ENCODE data around the gene CTNNBL1. TPM values are rescaled to one million over a fixed set of nuclear protein-coding genes. Genes with fewer than 3 reads are reported as not detected.
A peak's percentile ranks its signal among the peaks of the same experiment; 100 is the strongest.

The CTNNBL1 gene
- total RNA-seq, 1 donor from 2014 or later = 23.4 TPM

DNA sequence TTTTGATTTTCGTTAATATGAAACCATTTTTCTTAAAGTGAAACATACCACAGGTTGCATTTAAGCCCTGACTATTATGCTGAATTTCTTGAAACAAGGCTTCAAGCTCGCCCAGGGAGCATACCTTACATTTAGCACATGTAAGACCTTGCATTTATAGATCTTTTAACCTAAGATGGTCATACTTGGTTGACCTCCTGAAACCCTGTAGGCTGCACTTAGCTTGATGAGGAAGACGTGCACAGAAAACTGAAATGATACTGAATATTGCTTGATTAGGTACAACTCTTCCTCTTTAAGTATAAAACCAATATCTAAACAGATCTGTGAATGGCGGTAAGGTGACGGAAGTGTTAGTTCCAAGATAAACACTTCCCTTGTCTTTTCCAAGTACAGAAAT is 82.2 kb downstream of the CTNNBL1 start:
- DNase-seq (ENCODE audit: low read depth in 2 of 2) = no peak

DNA sequence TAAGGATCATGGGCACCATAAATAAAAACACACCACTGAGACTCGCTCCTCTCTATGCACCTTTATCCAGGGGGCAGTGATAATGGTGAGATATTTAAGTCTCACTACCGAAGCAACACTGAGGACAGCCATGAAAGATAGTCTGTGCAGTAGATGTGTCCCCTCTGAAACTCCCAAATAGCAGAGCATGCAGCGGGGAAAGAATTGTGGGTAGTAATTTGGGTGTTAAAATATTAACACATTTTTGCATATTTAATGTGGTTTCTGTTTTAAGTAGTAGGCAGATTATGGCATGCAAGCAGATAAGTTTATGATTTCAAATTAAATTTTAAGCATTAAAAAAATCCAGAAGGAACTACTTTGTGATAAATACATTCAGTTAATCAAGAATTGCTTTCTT is 82.7 kb downstream of the CTNNBL1 start:
- no peak for DNase-seq (ENCODE audit: low read depth in 2 of 2)

DNA sequence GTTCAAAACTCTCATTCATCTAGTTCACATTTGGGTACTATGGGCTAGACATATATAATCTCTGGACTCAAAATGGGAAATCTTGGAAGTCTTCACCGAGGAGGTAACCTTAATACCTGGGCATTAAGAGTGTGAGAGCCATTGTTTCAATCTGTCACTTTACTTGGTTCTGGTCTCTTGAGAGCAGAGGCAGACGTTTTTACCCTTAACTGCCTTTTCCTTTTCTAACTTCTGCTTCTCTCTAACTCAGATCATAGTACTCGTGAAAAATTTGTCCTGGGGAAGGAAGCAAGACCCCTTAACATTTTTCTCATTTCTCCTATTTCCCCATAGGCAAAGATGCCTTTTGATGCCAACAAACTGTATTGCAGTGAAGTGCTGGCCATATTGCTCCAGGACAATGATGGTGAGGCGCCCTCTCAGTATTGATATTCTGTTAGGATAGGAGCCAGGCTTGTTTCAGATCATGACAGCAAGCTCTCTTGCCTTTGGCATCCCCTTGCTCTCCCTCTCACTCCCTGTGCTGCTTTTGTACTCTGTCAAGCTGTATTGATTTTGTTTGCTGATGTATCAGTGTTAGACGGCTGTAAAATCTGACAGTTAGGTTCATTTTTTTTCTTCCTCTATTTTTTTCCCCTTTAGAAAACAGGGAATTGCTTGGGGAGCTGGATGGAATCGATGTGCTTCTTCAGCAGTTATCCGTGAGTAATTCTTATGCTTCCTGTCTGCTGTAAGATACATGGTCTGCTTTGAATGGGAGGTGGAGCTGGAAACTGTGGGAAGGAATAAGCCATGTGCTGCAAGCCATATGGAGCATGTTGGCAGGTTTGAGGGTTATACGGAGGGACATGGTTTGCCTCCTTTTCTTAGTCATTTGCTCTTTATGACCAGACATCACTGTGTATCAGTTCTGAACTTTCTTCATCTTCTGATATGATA is 83.5 kb downstream of the CTNNBL1 start:
- peak in 1 of 2 donors; percentile 52 for DNase-seq (ENCODE audit: low read depth in 2 of 2)

DNA sequence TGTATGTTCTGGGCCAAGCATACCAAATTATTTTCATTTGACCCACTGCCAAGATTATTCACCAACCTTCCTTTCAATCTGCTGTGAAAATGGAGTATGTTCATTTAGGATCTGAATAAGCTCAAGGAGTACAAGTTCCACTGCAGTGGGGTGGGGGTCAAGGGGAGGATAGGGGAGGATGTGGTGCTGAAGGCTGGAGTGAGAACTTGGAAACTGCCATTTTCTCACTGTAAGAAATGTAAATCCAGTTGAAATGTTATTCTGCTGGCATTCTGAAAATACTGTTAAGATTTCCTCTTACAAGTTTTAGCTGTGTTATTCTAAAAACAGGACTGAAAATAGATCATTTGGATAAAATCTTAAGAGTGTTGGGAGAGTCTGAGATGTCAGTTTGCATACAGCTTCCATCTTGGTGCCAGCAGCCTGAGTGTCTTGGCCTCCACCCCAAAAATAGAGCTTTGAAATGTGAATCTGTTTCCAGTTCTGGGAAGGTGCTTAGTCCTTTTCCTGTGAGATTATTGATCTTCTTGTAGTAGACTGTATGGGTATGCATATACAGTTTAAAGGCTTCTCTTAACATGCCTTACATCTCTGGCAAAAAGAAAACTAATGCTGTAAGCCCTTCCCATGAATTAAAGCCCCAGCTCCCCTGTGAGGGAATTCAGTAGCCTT is 84.3 kb downstream of the CTNNBL1 start:
- DNase-seq (ENCODE audit: low read depth in 2 of 2) = no peak

DNA sequence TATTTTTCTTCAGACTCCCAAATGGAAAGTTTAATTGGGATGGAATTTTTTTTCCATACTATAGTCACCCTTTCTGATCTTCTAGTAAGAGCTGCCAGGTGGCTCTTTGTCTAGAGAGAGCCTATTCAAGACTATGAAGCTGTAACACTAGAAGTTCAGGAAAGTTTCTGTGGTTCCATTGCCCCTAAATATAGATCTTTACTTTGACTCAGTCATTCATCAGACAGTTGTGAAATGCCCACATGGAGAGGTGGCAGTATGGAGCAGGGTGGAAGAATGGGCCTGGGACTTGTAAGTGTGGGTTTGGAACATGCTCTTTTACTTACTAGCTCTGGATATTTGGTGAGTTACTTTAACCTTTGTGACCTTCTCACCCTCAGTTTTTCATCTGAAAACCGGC is 87.8 kb downstream of the CTNNBL1 start:
- no peak for DNase-seq (ENCODE audit: low read depth in 2 of 2)

DNA sequence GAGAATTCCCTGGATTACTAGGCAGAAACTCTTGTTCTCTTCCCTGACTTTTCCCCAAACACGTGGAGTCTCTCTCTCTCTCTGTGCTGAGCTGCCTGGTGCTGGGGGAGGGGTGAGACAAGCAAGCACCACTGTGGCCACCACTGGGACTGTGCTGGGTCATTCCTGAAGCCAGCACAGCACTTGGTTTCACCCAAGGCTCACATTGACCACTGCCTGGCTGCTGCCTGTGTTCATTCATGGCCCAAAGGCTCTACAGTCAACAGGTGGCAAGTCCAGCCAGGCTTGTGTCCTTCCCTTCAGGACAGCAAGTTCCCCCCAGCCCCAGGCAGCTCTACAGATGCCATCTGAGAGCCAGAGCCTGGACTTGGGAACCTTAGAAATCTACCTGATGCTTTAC is 92.2 kb downstream of the CTNNBL1 start:
- no peak for DNase-seq (ENCODE audit: low read depth in 2 of 2)

DNA sequence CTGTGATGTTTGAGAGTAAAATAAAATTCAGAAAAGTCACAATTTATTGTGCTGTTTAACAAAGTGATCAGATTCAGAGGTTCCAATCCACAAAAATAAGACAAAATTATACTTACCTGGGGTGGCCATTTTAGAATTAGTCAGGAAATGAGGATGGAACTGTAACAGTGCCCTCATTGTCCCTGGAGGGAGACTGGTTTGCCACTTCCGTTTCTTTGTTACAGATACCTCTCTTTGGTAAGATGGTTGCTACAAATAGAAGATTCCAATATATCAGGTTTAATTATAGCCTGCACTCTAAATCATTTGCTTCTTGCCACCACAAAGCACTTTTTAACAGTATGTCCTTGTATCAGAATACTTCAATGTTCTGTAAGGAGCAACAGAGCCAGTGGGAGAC is 95.6 kb downstream of the CTNNBL1 start:
- DNase-seq (ENCODE audit: low read depth in 2 of 2) = no peak

DNA sequence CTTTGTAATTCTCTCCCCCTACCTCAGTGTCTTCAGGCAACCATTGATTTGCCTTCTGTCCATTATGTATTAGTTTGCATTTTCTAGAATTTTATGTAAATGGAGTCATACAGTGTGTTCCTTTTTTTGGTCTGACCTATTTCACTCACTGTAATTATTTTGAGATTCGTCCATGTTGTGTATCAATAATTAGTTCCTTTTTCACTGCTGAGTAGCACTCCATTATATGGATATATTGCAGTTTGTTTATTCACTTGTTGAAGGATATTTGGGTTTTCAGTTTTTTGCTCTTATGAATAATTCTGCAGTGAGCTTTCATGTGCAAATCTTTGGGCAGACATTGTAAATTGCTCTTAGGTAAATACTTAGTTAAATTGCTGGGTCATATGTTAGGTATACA is 97.1 kb downstream of the CTNNBL1 start:
- no peak for DNase-seq (ENCODE audit: low read depth in 2 of 2)

DNA sequence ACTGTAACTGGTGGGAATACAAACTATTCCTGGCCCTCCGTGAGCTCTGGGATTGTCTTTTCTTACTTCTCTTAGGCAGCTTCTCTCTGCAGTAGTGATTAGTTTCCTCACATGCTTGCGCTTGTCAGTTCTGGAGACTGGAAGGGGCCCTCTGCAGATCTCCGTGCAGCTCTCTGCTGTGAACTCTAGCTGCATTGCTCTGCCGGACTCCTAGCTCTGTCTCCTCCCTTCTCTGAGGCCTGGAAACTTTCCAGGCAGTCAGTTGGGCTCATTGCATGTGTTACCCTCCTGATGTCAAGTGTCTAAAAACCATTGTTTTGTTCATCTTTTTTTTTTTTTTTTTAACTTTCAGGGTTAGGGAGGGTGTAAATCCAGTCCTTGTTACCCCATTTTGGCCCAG is 102.3 kb downstream of the CTNNBL1 start:
- DNase-seq (ENCODE audit: low read depth in 2 of 2) = no peak

DNA sequence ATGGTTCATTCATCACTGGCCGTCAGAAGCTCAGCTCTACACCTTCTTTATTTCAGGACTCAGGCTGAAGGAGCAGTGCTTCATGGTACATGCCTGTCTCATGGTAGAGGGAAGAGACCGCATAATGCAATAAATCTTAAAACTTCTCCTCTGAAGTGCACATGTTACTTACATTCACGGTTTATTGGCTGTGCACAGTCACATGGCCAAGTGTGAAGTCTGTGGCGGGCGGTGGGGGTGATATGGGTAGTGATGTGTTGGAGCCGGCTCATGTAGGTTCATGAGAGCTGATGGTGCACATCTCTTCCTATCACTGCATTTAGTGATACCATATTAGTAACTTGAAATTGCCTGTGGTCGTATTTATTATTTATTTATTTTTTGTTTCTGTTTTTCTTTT is 102.9 kb downstream of the CTNNBL1 start:
- DNase-seq (ENCODE audit: low read depth in 2 of 2) = no peak

DNA sequence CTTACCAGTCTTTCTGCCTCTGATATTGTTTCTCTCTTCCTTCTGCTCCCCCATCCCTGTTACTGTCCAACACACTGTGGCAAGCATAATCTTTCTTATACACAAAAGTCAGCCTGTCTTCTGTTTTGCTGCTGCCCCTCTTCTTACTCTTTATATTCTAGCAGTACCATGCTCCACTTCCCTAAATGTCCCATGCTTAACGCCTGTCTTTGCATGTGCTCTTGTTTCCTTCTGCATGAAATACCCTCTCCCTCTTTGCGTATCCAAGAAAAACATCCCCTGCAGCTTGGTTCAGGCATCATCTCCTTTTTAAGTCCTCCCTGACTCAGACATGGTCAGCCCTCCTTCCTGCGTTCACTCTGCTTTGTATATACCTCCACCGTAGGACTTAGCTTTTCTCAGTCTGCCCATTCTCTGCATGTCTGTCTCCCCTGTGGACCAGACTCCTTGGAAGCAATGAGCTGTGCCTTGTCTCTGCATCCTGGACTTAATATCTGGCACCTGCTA is 103.9 kb downstream of the CTNNBL1 start:
- no peak for DNase-seq (ENCODE audit: low read depth in 2 of 2)

DNA sequence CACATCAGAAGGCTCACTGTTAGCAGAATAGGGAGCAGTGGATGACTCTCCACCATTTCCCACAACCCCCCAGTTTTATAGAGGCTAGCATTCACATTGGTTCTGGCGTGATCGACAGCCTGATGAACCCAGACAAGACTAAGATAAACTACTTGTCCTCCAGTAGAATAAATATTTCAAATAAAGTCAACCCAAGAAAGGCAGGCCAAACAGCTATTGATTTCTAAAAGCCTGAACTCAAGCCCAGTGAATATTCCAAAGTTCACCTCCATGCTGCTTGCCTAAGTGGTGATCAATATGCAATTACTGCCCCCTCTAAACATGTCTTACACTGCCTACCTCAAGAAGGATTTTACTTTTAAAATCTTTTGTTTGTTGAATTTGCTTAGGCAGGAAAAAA is 104.5 kb downstream of the CTNNBL1 start:
- DNase-seq (ENCODE audit: low read depth in 2 of 2) = no peak

DNA sequence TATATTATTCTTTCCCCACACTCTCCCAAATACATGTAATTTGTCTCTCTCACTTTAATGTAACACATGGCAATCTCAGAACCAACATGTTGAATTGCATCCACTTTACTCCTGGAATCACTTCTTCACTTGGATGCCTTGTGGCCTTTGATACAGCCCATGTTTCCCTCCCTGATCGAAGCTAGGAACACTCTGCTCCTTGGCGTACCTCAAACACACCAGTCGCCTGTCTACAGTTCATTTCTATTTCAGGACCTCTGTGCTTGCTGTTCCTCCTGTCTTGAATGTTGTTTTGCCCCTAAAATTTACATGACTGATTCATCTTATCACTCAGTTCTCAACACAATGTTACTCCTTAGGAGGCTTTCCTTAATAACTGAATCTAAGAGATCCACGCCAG is 106.8 kb downstream of the CTNNBL1 start:
- no peak for DNase-seq (ENCODE audit: low read depth in 2 of 2)

DNA sequence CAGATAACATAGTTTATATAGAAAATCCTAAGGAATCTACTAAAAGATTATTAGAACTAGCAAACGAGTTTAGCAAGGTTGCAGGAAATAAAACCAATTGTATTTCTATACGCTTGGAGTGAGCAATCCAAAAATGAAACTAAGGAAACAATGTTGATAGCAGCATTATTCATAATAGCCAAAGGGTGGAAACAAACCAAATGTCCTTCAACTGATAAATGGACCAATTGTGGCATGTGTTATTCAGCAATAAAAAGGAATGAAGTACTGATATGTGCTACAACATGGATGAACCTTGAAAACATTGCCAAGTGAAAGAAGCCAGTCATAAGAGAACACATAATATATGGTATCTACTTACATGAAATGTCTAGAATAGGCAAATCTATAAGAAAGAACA is 108.1 kb downstream of the CTNNBL1 start:
- peak; percentile 52 to 56 for DNase-seq (ENCODE audit: low read depth in 2 of 2)

DNA sequence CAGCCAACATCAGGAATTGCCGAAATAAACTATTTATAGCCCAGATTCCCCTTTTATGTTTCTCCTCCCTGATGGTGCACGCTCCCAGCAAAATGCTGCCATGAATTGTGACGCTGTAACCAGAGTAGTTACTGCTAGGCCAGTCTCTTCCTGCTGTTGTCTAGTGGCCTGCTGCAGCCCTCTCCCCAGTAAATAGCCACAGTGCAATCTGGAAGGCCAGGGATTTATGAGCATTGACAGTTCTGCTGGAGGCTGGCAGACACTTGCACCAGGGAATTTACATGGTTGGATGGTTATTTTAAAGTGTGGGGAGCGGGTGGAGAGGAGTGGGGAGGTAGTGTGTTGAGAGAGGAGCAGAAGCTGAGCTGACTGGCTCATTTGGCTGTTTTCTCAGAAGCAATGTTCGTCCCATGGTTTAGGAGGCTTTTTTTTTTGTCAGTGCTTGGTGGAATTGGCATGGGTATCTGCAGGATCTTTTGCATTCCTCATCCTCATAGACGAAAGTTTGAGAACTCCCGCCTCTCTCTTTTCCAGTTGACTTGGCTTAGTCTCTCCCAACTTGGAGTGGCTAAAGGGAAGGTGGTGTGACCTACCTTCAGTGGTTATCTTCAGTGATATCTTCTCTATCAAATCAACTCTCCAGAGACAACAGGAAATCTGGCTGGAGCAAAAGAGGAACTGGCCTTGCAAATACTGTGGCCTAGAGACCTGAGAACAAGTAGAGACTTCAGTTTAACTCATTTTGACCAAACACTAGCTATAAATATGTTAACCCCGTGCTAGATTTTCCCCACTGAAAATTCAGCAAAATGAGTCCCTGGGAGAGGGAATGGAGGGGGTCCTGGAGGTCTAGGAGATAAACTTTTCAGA is 109.8 kb downstream of the CTNNBL1 start:
- DNase-seq (ENCODE audit: low read depth in 2 of 2) = no peak

DNA sequence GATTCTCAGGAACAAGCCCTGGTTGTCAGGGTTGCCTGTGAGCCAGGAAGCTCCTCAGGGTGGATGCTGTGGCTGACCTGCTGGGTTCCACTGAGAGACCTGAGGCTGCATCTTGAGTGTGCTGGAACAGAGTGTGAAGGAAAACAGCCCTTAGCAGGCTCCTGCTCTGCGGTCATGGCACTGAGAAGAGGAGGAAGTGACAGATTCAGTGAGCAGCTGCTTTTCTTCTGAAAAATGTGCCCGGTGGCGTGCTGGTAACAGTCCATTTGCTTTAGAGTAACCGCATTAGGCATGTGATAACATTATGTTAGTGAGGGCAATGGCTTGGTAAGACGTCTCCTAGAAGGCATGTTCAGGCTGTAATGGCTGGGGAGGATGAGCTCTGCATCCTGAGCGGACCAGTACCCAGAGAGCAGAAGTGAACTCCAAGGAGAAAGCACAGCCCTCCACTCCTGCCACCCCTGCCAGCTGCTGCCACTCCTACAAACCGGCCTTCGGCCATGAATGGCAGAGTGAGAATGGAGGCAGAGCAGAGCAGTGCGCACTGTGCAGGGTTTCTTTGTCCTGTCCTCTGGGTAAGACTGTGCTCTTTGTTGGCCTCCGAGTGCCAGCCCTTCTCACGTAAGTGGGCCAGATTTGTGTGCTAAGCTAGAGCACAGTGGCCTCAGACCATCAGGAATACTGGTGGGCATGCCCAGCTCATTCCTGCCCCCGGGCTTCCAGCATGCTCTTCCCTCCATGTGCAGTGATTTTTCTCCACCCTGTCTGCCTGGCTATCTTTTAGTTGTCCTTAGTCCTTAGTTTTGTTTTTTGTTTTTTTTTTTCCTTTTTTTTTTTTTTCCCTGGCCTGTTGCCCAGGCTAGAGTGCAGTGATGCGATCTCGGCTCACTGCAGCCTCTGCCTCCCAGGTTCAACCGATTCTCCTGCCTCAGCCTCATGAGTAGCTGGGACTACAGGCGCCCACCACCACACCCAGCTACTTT is 111.0 kb downstream of the CTNNBL1 start:
- peak in 1 of 2 donors; percentile 8 for DNase-seq (ENCODE audit: low read depth in 2 of 2)

DNA sequence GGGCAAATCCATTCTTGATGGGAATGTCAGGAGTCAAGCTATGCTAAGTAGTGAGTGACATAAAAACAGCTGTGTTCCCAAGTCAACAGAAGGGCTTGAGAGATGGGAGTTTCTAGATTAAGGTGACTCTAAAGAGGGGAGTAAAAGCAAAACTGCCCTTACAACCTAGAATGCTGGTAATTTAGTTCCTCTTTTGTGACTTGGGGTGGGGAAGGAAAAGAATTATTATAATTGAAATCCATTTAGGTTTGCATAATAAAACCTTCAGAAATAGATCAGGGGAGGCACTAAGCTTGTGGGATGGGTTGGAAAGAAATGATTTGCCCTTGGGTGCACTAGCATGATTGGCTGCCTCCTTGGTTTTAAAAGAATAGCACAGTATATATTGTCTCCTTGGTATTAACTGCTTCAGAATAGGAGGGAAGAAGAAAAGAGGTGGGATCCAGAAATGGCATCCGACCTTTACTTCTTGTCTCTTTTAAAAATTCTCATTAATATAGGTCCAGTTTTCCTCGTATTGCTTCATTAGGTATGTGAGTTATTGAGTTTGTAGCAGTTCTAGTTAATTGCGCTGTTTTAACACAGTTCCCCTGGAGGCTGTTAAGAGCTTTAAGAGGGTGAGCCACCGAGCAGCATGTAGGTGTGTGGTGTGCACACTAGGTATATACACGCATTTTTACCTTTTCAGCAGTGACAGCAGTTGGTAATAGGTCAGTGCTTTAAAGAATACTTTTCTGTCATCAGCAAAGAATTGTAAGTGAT is 113.8 kb downstream of the CTNNBL1 start:
- no peak for DNase-seq (ENCODE audit: low read depth in 2 of 2)

DNA sequence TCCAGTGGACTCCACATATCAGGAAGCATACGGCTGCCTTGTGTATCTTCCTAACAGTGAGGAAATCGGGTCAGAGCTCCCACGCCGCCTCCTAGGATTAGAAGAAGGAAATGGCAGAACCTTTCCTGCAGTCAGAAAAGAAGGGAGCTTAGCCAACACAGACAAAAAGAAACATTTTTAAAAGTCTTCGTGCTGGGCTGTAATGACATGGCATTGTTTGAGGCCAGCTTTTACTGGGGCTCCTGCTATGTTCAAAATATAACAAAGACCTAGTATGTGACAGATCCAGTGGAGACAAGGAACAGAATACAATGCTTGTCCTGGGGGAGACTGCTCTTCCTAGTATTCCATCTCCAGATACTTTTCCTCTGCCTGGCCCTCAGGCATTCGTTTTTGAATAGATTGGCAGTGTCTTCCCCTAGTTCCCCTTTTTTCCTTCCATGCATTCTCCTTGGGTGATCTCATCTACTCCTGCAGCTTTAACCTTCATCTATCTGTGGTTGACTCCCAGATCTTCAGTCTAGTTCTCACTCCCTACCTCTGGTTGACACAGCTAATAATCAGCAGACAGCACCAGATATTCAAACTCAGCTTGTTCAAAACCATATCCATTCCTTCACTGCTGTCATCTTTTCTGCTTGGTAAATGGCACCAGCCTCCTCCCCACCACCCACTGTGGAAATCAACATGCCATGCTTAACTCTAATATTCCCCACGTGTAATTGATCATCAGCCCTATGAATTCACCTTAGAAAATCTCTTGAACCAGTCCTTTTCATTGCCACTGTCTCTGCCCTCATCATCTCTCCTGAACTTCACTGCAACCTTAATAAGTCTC is 114.6 kb downstream of the CTNNBL1 start:
- peak in 1 of 2 donors; percentile 43 for DNase-seq (ENCODE audit: low read depth in 2 of 2)

DNA sequence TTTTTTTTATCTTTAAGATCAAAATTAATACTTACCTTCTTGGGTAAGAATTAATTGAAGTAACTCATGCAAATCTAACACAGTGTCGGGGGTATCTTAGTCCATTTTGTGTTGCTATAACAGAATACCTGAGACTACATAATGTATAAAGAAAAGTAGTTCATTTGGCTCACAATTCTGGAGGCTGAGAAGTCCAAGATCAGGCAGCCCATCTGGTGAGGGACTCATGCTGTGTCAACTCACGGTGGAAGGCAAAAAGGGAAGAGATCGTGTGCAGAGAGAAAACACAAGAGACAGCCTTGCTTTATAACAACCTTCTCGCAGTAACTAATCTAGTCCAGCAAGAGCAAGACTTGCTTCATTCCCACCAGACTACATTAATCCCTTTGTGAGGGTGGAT is 116.2 kb downstream of the CTNNBL1 start:
- DNase-seq (ENCODE audit: low read depth in 2 of 2) = no peak

Measured in lung microvascular endothelial cell (primary cell).